OCI-LY7 (cell line): Measurements from ENCODE around the gene RELCH. TPM values are rescaled to one million over a fixed set of nuclear protein-coding genes. Genes with fewer than 3 reads are reported as not detected.

ENCODE experiments used
- BruUV-seq: library from RNA; stranded (reverse); fragments of 400-500 nt; replicated peaks from 2 replicates; lab custom pipeline; 2021; lab: Mats Ljungman, UMichigan
- CTCF ChIA-PET: fragments of 300-600 bp; sonication (Branson Sonifier 250); formaldehyde crosslinking; loops from one replicate; lab custom pipeline; 2022; ENCODE audit warnings: antibody characterized with exemption; ENCODE audit not compliant: unreplicated experiment; lab: Charles Lee
- POLR2A ChIA-PET: fragments of 300-600 bp; sonication (Branson Sonifier 250); formaldehyde crosslinking; loops from one replicate; lab custom pipeline; 2022; ENCODE audit warnings: antibody characterized with exemption; lab: Charles Lee
- DNase-seq: peaks from one replicate; pipeline ENCODE4 v3.0.0-alpha.2; 2015; ENCODE audit warnings: low spot score
- H2AFZ ChIP-seq: fragments of 200-600 bp; sonication (generic), shearing (Covaris generic); 2 replicates; pipeline ENCODE4 v1.6.1; 2014; ENCODE audit warnings: mild to moderate bottlenecking, antibody characterized with exemption, low read length, moderate library complexity
- H3K27ac ChIP-seq: fragments of 200-600 bp; sonication (generic); 2 replicates; pipeline ENCODE4 v1.5.1; 2014; ENCODE audit warnings: mixed run types, low read depth, mild to moderate bottlenecking, moderate library complexity, low read length, inconsistent platforms; ENCODE audit not compliant: poor library complexity, severe bottlenecking
- H3K36me3 ChIP-seq: fragments of 200-600 bp; sonication (generic); 2 replicates; pipeline ENCODE4 v1.6.1; 2014; ENCODE audit warnings: mild to moderate bottlenecking, antibody characterized with exemption, low read length, moderate library complexity, mixed read lengths; ENCODE audit not compliant: insufficient read depth
- H3K4me1 ChIP-seq: fragments of 200-600 bp; sonication (generic); 2 replicates; pipeline ENCODE4 v1.5.1; 2014; ENCODE audit warnings: mild to moderate bottlenecking, low read length; ENCODE audit not compliant: insufficient read depth, poor library complexity, severe bottlenecking
- H3K4me2 ChIP-seq: fragments of 200-600 bp; sonication (generic); 2 replicates; pipeline ENCODE4 v1.6.1; 2014; ENCODE audit warnings: mild to moderate bottlenecking, low read length
- H3K4me3 ChIP-seq: fragments of 200-600 bp; sonication (generic); 2 replicates; pipeline ENCODE4 v1.5.1; 2014; ENCODE audit warnings: mild to moderate bottlenecking, low read depth, low read length; ENCODE audit not compliant: poor library complexity, severe bottlenecking
- H3K79me2 ChIP-seq: fragments of 200-600 bp; sonication (generic); 2 replicates; pipeline ENCODE4 v1.6.1; 2016; ENCODE audit warnings: low read depth, mild to moderate bottlenecking, low read length, moderate library complexity, mixed read lengths; ENCODE audit not compliant: insufficient read depth
- H3K9me2 ChIP-seq: fragments of 200-600 bp; sonication (generic); 2 replicates; pipeline ENCODE4 v1.6.1; 2016; ENCODE audit warnings: mild to moderate bottlenecking, low read length, mixed read lengths; ENCODE audit not compliant: insufficient read depth
- H3K9me3 ChIP-seq: fragments of 200-600 bp; sonication (generic); 2 replicates; pipeline ENCODE4 v1.6.1; 2014; ENCODE audit warnings: mild to moderate bottlenecking, mixed run types, low read length, mixed read lengths
- H4K20me1 ChIP-seq: fragments of 200-600 bp; sonication (generic); 2 replicates; pipeline ENCODE4 v1.6.1; 2014; ENCODE audit warnings: mild to moderate bottlenecking, antibody characterized with exemption, low read length, moderate library complexity, mixed read lengths; ENCODE audit not compliant: insufficient read depth
- EZH2phosphoT487 ChIP-seq: fragments of 200-600 bp; sonication (generic); IDR thresholded peaks from 2 replicates; pipeline ENCODE4 v1.6.1; 2018; ENCODE audit warnings: low read depth, borderline replicate concordance, mild to moderate bottlenecking, mixed run types, antibody characterized with exemption, low read length, moderate library complexity, mixed read lengths
- intact Hi-C: fragments of 100-400 bp; cut with micrococcal nuclease; formaldehyde crosslinking; loops from one replicate; pipeline ENCODE4 v1.10.0; 2022; ENCODE audit not compliant: unreplicated experiment
- total RNA-seq, 2 experiments: library from RNA; depleted of rRNA in 1 of 2; stranded (reverse); fragments of >200 nt in 1 of 2; shearing (Covaris generic) in 1 of 2; gene quantifications; 2 replicates each; pipeline ENCODE4 v1.2.3, GENCODE V29; 2014 to 2022
- TF ChIP-seq, protein P1 (sequence below): fragments of 200-600 bp; sonication (generic); conservative IDR thresholded peaks from 2 replicates; pipeline ENCODE4 v1.5.1; 2014; ENCODE audit warnings: mild to moderate bottlenecking, antibody characterized with exemption, low read length, moderate library complexity, mixed read lengths

RELCH gene
- total RNA-seq, 2 experiments from 2014 or later = 21.2 to 23.1 TPM

DNA sequence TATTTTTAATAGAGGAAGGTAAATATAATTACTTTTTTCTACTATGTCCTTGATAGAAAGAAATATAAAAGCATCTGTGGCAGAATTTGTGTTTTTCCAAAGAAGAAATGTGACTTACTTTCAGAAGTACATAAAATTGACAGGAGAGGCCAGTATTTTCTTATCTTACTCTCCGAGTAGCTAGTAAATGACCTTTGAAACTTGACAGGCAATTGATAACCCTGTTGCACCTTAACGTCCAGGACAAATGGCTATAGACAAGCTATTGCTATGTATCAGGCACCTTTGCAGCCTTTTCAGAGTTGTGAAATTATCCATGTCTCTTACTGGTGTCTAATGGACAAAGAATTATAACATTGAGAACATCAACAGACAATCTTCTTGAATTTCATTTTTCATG is 75.0 kb downstream of the RELCH start:
- CTCF ChIA-PET = no interaction called here
- peaks cover 57% of the 10 kb centered on the region for H3K36me3 ChIP-seq
- H4K20me1 ChIP-seq = no peaks in the 10 kb centered on the region
- H3K4me1 ChIP-seq = no peaks in the 10 kb centered on the region
- POLR2A ChIA-PET = no interaction called here
- no peak overlapping the region for H2AFZ ChIP-seq
- DNase-seq = no peak
- no peaks in the 10 kb centered on the region for H3K79me2 ChIP-seq
- TF ChIP-seq EZH2phosphoT487 = no peak
- TF ChIP-seq, protein P1, sequence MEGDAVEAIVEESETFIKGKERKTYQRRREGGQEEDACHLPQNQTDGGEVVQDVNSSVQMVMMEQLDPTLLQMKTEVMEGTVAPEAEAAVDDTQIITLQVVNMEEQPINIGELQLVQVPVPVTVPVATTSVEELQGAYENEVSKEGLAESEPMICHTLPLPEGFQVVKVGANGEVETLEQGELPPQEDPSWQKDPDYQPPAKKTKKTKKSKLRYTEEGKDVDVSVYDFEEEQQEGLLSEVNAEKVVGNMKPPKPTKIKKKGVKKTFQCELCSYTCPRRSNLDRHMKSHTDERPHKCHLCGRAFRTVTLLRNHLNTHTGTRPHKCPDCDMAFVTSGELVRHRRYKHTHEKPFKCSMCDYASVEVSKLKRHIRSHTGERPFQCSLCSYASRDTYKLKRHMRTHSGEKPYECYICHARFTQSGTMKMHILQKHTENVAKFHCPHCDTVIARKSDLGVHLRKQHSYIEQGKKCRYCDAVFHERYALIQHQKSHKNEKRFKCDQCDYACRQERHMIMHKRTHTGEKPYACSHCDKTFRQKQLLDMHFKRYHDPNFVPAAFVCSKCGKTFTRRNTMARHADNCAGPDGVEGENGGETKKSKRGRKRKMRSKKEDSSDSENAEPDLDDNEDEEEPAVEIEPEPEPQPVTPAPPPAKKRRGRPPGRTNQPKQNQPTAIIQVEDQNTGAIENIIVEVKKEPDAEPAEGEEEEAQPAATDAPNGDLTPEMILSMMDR = no peak
- H3K9me2 ChIP-seq = no peaks in the 10 kb centered on the region
- no peak overlapping the region for H3K4me3 ChIP-seq
- intact Hi-C loops = no loop called here
- no peaks in the 10 kb centered on the region for H3K9me3 ChIP-seq
- no peak overlapping the region for H3K27ac ChIP-seq
- BruUV-seq = no TSS peak
- no peak overlapping the region for H3K4me2 ChIP-seq

DNA sequence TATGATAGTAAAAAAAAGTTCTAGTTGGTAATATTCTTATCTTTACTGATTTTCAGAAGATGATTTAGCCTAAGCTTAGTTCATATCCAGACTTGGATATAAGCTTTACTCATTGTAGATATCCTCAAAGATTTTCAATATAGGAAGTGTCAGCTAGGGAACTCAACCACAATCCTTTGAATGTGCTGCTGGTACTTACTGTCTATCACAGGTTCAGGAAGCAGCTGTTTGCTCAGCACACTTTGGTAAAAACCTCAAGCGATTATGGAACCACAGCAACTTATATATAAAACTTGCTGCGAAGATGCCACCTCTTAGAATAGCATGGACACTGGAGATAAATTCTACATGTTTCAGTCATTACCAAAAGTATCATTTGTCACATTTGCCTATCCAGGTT is 77.9 kb downstream of the RELCH start:
- POLR2A ChIA-PET = interaction anchor here (0.7 to 1.0 kb wide), 2 partner anchors 15 to 85 kb away, joined by 3 to 5 read pairs; no protein-coding TSS in a partner anchor
- BruUV-seq = no TSS peak

DNA sequence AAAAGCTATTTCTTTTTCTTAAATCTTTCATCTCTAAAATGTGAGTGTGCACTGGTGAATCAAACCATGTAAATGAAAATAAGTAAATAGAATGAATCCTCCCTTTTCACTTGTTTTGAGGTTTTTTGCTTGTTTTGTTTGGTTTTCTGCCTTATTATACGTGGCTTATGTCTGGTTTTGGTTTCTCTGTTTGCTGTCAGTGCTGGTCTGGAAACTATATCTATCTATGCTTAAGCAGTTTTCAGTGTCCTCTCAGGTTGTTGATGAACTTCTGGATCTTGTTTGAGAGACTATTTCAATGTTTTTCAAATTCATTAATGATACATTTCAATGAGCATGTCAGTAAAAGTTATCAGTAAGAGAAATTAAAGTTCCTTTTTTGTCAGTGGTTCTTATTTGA is 90.0 kb downstream of the RELCH start:
- Histone ChIP-seq H3K4me1 (no peaks in the 10 kb centered on the region), H3K9me2 (no peaks in the 10 kb centered on the region), H3K9me3 (no peaks in the 10 kb centered on the region), H3K79me2 (no peaks in the 10 kb centered on the region), H3K27ac (no peak overlapping the region), H4K20me1 (no peaks in the 10 kb centered on the region), H2AFZ (no peak overlapping the region), H3K4me2 (no peak overlapping the region), H3K4me3 (no peak overlapping the region), H3K36me3 (peaks cover 15% of the 10 kb centered on the region)
- no peak for DNase-seq
- intact Hi-C loops = no loop called here
- no peak for TF ChIP-seq EZH2phosphoT487
- TF ChIP-seq, protein P1 = no peak
- POLR2A ChIA-PET = no interaction called here
- no TSS peak for BruUV-seq
- CTCF ChIA-PET = no interaction called here

More for the DNA sequence above, 77.9 kb downstream of the RELCH start:
- Histone ChIP-seq H3K4me2 (no peak overlapping the region), H2AFZ (no peak overlapping the region), H3K36me3 (peaks cover 48% of the 10 kb centered on the region), H3K4me1 (no peaks in the 10 kb centered on the region), H3K79me2 (no peaks in the 10 kb centered on the region), H3K4me3 (no peak overlapping the region), H3K9me3 (no peaks in the 10 kb centered on the region), H3K9me2 (no peaks in the 10 kb centered on the region), H4K20me1 (no peaks in the 10 kb centered on the region), H3K27ac (no peak overlapping the region)
- TF ChIP-seq, protein P1 = no peak
- TF ChIP-seq EZH2phosphoT487 = no peak
- DNase-seq = no peak
- CTCF ChIA-PET = interaction anchor here (0.9 kb wide), 1 partner anchor 15 kb away, joined by 3 read pairs; no protein-coding TSS in a partner anchor
- intact Hi-C loops = no loop called here
